Pons (tissue), 1 donor: ENCODE measurements around the gene TF.

ENCODE experiments used
- DNase-seq: peaks from one replicate; pipeline ENCODE4 v3.0.0-alpha.2; 2016; ENCODE audit warnings: low spot score

TF gene

DNA sequence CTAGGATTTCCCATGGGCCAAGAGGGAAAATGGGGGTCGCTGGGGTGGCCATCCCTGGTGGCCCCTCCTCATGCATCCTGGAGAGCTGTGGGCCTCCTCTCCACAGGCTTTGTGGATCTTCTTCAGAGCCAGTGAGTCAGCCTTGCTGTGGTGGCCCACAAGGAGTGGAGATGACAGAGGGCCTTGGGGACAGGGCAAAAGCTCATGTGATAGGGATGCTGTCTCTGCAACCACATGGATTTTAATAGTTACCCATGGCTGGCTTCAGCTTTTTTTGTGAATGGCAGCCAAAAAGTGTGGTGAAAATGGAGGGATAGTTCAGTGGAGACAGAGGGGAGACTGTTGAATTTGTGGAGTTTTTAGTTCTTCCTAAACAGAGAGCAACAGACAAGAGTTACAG, 1.2 kb downstream of the TF start:
- DNase-seq = peak; percentile 32

DNA sequence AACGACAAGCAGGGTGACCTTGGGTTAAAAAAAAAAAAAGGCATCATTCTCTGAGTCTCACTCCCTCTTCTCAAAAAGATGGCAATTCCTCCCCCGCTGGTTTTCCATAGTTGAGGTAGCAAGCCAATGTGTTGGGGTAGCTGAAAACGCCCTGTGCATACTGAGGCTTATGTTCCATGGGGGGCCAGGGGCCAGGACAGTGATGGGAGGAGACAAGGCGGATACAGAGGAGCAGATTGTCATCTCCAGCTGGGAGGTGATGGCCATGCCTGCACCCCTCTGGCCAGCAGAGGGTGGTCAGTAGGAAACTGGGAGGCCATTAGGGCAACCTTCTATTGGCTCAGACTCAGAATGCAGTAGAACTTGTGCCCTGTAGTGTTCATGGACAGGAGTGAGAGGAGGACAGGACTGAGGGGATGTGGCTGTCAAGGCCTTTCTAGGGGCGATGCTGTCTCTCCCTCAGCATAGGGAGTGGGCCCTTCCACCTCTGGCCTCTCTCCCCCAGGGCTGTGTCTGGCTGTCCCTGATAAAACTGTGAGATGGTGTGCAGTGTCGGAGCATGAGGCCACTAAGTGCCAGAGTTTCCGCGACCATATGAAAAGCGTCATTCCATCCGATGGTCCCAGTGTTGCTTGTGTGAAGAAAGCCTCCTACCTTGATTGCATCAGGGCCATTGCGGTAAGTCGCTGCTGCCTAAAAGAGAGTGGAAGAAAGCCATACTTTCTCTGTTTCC, 1.9 kb downstream of the TF start:
- DNase-seq = no peak

DNA sequence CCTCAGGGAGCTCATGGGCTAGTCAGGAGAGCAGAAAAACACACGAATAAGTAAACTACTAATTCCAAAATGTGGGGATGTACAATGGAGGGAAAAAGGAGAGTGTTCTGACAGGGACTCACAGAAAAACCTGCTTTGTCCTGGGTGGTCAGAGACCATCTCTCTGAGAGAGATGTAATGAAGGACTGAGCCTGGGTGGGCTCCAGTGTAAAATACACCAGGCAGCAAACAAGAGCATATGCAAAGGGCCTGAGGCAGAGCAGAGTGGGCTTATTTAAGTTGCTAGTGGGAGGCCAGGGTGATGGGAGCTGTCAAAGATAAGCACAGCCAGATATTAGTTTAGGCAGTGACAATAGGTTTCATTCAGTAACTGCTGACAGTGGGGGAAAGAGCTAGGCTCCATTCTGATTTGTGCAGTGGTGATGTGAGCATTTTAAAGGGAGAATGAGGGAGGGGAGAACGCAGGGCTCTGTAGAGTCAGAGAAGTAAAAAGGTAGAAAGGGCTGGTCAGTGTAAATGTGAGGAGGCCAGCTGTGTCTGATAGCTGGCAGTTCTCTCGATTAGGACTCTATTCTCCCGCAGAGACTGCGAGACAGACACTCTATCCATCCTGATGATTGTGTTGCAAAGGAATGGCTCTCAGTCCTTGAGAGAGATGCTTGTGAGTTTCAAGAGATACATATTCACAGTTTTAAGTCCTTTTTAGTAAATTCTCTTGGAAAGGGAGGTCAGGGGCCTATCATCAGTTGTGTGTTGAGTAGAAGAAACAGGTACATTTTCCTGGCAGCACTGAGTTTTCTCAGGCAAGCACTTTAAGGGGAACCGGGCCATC, 3.5 kb downstream of the TF start:
- no peak for DNase-seq

DNA sequence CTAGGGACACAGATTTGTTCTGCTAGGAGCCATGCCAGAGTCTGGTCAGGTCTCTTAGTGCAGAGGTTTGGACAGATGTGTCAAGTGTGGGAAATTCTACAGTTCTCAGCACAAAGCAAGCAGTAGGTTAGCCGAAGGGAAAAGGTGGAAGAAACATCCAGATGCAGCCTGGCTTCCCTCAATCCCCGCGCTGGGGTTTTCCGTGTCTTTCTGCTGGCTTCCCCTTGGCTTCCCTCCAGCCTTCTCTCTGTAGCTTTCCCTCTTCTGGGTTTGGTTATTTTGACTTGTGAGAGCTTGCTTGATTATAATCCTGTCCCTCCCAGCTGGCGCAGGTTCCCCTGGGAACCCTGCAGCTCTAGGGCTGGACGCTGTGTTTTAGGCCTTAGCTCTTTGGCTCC, 4.1 kb downstream of the TF start:
- no peak for DNase-seq

DNA sequence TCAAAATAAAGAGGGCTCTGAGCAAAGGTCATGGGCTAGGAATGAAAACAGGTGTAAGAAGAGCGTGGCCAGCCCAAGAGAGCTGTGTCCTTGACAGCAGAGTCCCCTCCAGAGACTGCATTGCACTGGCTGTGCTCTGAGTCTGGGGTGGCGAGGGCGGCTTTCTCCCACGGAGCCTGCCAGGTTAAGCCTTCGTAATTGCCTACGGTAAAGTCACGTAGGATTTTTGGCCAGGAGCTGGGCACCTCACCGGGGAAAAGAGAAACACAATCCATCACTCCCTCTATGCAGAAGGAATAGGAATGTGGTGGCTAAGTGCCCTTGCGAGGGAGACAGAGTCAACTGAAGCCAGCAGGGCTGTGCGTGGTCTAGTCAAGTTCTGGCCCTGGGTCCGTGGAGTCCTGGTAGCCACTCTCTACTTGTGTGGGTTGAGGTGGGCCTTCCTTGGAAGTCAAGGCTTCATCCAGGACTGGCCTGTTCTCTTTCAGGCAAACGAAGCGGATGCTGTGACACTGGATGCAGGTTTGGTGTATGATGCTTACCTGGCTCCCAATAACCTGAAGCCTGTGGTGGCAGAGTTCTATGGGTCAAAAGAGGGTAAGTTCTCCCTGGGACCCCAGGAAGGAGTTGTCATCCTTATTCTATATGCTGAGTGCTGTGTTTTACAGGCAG, 7.0 kb downstream of the TF start:
- DNase-seq = no peak

DNA sequence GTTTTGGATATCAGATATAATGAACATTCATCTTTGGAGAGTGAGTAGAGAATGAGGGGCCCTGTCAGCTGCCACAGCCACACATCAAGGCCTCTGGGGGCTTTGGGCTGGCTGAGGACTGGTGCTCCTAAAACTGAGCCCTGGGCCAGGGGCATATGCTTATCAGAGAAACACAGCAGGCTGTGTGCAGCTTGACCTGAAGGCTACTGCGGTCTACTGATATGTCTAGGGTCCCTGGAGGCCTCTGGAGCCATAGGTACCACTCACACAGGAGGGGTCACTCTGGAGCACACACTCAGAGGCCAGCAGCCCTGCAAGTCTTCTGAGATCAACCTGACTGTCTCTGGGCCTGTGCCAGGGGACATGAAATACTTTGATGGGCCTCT, 7.6 kb downstream of the TF start:
- no peak for DNase-seq

DNA sequence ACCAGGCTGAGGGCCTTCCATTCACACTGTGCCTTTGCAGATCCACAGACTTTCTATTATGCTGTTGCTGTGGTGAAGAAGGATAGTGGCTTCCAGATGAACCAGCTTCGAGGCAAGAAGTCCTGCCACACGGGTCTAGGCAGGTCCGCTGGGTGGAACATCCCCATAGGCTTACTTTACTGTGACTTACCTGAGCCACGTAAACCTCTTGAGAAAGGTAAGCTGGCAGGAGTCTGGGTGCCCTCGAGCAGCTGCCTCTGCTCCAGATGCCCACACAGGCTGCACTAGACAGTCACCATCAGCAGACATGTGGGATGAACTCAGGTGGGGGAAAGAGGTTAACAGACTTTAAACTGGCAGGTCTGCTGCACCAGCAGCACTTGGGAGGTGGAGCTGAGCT, 8.3 kb downstream of the TF start:
- no peak for DNase-seq

DNA sequence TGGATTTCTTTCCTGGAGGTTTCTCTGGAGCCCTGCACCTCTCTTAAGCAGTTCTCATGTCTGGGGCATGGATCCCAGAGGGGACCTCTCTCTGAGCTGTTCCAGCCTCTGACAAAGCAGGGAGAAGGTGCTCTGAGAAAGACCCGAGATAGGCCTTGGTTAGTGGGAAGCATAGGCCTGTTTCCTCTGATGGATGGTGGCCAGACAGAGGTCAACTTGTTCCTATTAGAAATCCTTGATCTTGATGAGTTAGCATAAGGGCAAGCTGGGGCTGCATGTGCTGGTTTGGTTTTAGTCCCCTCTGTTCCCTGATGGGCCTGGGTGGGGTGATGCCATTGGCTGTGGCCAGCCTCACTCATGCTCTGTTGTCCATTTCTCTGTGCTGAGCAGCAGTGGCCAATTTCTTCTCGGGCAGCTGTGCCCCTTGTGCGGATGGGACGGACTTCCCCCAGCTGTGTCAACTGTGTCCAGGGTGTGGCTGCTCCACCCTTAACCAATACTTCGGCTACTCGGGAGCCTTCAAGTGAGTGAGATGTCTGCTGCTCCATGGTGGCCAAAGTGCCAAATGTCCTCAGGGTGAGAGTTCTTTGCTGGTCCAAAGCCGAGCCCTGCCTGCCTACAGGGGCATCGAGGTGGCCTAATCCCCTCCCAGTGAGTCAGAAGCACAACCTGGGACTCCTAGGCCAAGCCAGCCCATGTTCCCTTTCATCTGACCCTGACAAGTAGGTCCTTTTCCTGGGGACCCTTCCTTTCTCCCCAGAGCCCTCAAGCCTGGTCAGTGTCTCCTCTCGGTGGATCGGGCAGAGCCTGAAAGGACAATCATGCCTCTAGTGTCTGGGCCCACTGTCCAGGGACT, 9.0 kb downstream of the TF start:
- no peak for DNase-seq

DNA sequence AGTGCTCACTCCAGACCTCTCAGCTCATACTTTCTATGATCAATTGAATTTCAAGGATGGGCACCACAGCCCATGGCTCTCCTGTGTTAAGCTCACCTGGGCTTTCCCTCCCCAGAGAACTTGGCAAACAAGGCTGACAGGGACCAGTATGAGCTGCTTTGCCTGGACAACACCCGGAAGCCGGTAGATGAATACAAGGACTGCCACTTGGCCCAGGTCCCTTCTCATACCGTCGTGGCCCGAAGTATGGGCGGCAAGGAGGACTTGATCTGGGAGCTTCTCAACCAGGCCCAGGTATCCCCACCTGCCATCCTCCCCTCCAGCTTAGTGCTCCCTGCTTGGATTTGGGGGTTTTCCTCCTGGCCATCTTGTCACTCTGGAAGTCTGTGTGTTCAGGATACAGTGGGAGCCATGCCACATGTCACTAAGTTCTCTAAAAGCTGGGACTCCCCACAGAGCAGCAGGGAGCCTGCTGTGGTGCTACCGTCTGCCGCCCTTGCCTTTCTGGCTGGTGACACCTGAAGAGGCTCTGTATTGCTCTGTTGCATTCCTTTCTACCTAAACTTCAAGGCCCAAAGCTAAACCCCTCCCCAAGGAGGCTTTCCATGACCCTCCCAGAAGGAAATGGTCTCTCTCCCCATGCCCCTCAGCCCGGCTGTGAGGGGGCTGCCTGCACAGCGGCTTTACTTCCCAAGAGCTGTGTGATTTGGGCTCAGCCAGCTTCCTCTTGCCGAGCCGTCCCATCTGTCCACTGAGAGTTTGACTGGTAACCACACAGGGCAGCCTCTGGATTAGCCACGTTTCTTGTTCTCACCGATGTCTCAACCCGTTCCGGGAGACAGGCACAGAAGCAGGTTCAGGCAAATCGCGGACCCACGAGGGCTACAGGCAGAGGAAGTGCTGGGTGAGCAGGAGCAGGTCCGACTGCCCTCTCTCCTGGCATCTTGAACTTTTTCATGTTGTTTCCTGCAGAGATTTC, 10.8 kb downstream of the TF start:
- DNase-seq = no peak

DNA sequence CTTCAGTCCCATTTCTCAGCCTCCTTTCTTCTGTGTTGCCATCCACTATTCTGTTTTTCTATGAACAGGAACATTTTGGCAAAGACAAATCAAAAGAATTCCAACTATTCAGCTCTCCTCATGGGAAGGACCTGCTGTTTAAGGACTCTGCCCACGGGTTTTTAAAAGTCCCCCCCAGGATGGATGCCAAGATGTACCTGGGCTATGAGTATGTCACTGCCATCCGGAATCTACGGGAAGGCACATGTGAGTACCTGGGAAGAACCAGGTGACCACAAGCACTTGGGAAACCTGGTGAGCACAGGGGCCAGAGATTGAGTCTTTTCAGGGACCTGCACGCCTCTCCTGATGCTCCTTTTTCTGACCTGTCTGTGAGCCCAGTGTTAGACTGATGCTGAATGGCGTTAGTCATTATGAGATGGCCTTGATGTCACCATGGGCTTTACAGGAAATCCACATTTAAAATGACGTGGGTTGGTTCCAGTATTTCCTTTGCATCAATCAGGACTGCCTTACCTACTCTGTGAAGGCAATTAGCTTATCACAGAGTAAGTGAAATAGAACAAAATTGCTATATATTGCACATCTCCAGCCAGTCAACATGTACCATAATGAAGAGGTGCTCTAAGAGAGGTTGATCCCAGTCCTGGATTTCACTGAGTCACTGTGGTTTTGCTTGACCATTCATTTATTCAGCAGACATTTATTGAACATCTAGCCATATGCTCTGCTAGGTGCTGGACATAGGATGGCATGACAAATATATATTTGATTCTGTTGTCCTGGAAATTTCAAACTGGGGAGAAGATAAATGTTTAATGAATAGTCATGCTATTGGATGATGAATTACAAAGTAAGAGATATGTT, 11.7 kb downstream of the TF start:
- no peak for DNase-seq

DNA sequence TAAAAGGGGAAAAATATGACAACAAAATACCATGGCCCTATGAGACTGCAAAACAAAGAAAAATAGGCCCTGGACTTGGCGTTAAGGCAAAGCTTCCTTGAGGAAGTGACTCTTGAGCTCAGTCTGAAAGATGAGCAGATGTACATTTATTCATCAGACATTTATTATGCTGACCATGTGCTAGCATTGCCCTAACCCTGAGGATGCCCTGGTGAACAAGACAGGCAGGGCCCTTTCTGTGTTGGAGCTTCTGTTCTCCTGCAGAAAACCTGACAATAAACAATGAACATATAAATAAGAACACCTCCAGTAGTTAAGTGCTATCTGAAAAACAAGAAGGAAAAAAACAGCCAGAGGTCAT, 12.4 kb downstream of the TF start:
- no peak for DNase-seq

DNA sequence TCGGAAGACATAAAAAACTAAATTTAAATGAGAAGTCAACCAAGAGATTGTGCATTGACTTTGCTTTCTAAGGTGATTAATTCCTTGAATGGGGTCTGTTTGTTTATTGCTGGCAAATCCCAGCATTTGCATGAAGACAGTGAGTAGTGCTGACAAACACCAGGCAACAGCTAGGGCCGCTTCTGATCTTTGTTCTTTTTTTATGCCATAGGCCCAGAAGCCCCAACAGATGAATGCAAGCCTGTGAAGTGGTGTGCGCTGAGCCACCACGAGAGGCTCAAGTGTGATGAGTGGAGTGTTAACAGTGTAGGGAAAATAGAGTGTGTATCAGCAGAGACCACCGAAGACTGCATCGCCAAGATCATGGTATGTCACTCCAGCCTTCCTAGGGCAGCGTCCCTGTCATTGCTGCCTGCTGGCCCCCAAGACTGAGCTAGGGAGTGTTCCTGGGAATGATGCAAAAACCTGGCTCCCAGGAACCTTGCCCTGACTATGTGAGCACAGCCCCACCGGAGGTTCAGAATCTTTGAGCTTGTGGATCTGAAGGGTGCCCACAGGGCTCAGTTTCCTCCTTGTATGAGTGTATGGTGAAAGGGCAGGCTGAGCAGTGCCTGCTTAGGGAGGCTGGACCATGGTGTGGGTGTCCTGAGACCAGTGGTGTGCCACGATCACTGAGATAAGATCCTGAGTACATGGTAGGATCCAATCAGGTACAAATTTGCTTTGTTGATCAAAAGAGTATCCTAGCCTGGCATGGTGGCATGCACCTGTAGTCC, 13.0 kb downstream of the TF start:
- no peak for DNase-seq

DNA sequence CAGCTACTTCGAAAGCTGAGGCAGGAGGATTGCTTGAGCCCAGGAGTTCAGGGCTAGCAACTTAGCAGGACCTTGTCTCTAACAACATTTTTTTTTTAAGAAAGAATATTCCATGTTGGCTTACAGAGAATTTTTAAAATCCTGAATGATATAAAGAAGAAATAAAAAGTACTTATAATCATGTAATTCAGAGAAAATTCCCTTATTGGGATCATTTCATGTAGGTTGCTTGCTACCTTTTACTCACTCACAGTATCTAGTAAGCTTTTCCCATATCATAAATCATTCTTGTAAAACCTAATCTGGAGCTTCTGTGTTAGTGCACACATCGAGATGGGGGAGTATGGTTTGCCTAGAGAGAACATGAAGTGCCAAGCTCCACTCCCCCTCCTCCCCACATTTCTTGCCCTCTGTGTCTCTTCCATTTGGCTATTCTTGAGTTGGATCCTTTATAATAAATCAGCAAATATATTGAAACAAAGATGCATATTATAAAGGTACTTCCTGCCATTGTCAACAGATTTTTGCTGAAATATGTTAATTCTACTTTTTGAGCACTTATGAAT, 13.6 kb downstream of the TF start:
- no peak for DNase-seq

DNA sequence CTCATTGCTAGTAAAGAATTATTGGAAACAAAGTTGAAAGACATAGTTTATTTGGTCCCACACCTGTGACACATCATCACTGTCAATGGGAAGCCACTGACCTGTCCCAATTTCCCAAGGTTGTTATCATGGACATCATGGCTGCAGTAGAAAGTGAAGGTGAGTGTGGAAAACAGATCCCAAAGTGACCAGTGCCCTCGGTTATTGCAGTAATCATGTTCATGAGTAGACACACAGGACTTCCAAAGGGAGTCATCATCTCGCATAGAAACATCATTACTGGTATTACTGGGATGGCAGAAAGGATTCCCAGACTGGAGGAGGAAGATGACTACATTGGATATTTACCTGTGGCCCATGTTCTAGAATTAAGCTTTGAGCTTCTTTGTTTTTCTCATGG, 14.7 kb downstream of the TF start:
- DNase-seq = no peak

DNA sequence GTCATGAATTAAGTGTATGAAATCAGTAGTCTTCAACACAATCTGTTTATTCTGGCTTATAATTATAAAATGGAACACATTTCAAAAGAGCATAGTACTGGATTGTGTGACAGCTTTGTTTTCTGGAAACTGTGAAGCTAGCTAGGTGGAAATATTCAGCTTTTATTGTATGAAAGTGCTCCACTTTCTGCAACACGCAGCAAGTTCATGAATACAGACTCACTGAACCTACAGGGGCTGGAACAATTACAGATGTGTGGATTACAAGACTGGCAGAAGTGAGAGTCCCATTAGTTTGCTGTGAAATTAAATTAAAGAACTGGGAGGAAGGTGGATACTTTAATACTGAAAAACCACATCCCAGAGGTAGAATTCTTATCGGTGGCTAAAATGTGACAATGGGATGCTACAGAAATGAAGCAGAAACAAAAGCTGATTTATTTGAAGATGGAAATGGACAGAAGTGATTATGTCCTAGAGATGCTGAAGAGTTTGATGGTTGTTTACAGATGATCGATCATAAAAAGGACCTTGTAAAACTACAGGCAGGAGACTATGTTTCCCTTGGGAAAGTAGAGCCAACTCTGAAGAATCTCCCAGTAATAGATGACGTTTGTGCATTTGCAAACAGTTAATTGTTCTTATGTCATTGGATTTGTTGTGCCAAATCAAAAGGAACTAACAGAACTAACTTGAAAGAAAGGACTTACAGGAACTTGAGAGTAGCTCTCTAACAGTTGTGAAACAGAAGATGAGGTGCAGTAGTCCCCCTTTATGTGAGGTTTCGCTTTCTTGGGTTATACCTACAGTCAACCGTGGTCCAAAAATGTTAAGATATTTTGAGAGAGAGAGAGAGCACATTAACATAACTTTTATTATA, 15.7 kb downstream of the TF start:
- no peak for DNase-seq

DNA sequence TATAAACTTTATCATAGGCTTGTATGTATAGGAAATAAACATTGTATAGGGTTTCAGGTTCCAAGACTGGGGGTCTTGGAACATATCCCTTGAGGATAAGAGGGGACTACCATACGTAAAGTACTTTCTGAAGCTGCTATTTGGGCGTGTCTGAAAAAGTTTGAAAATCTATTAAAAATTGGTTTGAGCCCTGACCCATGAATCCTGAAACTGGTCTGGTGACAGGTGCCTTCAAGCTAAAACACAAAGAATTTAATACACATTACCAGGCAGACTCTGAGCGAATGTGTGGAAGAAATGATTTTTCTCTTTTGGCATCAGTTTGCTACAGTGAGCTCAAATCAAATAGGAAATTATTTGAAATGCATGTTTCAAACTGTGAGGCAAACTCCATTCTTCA, 16.3 kb downstream of the TF start:
- no peak for DNase-seq

DNA sequence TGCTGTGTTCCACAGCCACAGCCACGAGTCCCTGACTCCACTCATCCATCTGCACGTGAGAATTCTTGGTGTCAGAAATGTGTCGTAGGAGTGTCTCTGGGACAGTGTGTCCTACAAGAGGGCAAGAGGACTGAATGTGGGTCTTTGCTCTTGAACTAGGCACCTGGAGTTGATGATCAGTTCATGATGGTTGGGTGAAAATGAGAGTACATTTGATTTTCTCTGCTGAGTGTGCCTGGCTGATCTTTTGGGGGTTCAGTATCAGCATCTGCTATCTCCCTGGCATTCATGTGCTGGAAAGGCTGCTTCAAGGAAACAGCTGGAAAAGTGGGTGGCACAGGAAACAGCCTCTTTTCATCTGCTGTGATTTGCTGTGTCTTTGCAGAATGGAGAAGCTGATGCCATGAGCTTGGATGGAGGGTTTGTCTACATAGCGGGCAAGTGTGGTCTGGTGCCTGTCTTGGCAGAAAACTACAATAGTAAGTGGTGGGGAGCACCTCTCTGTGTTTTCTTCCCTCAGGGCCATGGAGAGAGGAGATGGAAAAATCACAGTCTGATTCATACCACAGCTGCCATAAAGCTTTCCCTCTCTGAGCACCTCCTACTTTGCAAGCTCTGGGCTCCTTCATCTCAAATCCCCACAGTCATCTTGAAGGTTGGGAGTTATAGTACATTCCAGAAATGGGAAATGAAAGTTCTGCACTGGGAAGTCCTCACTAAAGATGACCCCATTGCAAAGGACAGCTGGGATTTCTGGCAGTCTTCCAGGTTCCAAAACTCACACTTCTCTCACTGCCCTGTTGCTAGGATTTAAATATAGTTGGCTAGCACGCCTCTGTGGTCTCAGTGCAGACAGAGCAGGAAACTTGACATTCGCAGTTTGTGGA, 17.8 kb downstream of the TF start:
- no peak for DNase-seq
